Gastrocnemius medialis (tissue), 4 donors: ENCODE measurements around the gene ANGEL2.

Experiments
- CTCF ChIP-seq, 5 experiments: fragments of 450-650 bp in 3 of 5; fragments of 200-600 bp in 2 of 5; sonication (generic) in 2 of 5; IDR thresholded peaks in 4 of 5; conservative IDR thresholded peaks in 1 of 5; 1 replicate in 4 of 5; 2 replicates in 1 of 5; pipeline ENCODE4 v1.5.1; 2016 to 2019; ENCODE audit warnings: antibody characterized with exemption in 5 of 5, mild to moderate bottlenecking in 3 of 5, moderate library complexity in 3 of 5
- POLR2A ChIP-seq, 2 donors: fragments of 450-650 bp; IDR thresholded peaks; one replicate each; pipeline ENCODE4 v1.6.1; 2017; ENCODE audit warnings: antibody characterized with exemption in 2 of 2, mild to moderate bottlenecking in 2 of 2, moderate library complexity in 2 of 2

- TF ChIP-seq CTCF (IDR thresholded peaks at IDR 0.05 in 4 of 5, conservative IDR thresholded peaks at IDR 0.05 in 1 of 5) (no peak), POLR2A (IDR thresholded peaks at IDR 0.05) (no peak)
Measured at GRCh38 chr1:212973426-212973825, 42.2 kb downstream of the ANGEL2 start.
